Measurements from ENCODE around the gene AMFR.
"Not testable (repeated sequence)": the region's sequence is repeated elsewhere in the genome, so short reads cannot be mapped to it uniquely, and the experiment has no call there.

The AMFR gene

DNA sequence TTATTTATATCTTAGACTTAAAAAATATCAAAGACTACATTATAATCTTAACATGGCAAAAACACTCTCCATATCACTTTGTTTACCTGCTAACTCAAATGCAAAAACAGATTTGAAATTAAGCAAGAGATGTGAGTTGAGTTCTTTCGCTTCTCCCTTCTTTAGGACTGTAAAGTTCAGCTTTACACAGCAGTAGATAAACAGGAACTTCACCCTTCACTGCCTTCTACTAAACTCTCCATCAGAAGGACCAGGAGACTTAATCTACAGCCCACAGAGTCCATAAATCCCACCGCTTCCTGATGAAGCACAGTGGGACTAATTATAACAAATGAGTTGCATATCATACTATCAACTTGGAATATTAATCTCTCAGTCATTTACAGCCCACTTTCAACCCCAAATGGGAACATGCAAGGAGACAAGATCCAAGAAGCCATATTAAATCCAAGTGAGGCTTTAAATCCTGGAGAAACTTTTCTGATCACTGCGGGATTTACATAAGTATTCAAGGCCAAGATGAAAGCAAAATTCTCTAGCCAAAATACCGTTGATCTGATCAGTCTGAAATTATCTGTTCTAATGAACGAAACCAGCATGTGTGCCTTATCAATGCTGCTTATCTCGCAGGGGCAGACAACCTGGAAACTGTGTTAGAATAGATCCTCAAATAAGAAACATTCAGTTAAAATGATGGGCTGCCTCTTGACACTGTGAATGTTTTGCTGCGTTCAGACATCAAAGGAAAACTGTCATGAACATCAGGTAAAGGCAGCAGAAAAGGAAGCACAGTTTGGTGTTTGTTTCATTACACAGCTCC lies 1.6 kb downstream of the AMFR start:
- DNase-seq, result no peak

DNA sequence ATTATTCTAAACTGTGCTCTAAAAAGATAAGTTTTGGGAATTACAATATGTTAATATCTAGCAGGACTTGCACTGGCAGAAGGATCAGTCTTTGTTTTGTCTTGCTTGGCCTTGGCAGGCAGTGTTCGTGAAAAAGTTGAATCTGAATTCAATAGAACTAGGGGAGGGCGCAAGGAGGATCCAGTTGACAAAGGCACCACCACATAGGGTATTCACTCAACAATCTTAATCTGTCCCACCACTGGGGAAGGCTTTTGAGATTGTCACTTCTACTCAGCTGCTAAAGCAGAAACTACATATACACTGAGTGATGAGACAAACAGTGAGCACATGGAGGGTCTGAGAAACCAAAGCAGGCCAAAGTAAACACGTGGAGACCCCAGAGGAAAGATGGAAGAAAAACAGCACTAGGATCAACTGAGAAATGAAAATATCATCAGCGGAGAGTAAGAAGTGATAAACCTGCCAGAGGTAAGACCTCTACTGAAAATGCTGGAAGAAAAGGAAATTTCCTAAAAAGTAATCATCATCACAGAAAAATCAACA lies 2.4 kb downstream of the AMFR start:
- no peak for DNase-seq

DNA sequence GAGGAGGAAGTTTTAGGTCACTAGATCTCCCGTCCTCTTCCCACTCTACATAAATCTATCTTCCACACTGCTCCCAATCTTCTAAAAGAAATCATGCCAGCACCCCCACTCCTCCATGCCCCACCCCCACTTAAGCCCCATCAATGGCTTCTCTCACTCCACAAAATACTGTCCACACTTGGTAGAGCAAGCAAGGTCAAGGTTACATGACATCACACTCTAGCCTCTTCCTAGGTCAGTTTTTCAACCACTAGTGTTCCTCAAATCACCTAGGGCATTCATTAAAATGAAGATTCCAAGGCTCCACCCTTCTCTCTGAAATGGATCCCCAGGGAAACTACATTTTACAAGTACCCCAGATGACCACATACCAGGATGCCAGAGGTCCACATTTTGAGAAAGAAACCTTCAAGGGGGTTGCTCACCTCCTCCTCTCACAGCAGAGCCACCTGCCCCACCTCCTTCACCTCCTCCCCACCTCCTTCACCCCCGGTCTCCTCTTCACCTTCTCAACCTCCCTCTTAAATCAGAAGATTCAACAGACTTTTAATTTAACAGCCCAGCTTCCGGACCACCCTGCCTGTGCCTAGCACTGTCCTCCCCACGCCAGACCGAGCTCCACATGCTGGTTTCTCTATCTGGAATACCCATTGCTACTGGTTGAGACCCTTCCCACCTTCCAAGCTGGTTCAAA lies 3.2 kb downstream of the AMFR start:
- DNase-seq, result no peak

DNA sequence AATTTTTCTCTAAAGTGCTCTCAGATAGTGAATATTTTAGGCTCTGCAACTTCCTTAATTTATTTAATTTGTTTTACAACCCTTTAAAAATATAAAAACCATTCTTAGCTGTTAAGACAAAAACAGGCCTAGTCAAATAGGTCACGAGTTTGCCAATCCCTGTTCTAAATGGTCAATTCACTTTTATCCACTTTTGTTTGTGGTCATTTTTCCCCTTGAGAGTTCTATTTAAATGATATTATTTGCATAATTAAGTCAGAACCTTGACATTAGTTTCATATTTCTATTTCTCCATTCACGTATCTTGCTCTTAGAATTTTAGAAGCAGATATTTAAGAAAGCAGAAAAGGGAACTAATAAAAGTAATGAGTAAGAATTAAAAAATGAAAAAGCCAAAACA lies 4.0 kb downstream of the AMFR start:
- no peak for DNase-seq

DNA sequence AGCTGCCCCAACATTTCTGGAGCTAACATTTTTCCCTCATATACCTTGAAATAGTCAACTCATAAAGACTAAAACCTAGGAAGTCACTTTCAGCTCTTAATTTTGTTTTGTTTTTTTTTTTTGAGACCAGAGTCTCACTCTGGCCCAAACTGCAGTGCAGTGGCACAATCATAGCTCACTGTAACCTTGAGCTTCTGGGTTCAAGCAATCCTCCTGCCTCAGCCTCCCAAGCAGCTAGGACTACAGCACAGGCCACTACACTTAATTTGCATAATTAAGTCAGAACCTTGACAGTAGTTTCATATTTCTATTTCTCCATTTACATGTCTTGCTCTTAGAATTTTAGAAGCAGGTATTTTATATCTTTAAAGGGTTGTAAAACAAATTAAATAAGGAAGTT lies 4.7 kb downstream of the AMFR start:
- no peak for DNase-seq

DNA sequence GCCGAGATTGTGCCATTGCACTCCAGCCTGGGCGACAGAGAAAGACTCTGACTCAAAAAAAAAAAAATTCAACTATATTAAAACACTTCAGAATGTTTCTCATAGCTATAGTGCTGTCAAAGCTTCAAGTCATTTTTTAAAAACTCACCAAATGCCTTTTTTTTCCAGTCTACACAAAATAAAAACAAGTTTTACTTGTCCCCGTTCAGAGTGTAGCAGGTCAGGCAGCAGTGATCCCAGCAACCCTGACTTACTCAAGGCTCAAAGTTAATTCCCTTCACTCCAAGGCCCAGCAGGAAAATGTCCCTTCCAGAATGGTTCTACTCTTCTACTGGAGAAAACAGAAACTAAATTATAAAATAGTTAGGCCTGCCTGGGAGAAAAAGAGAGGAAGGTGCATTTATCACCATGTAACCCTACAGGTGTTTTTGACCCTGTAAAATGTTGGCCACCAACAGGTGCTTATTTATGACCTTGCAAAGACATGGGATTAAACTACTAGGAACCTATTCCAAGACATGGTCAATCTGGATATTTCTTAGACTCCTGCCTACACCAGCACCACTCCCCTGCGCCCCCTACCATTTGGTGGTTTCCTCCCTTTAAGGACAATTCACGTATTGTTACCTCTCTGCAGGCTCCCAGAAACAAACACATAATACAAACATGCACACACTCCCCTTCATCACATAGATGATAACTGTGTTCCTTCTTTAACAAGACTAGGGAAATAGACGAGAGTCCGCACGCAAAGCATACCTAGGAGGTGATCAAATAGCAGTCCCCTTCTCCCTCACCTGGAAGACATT lies 5.4 kb downstream of the AMFR start:
- DNase-seq, result no peak

DNA sequence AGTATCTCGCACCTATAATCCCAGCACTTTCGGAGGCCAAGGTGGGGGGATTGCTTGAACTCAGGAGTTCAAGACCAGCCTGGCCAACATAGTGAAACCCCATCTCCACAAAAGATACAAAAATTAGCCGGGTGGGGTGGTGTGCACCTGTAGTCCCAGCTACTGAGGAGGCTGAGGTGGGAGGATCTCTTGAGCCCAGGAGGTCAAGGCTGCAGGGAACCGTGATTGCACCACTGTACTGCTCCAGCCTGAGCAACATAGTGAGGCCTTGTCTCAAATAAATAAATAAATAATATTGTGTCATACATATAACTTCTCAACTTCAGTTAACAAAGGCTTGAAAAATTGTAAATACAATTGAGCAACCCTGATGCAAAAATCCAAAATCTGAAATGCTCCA lies 8.2 kb downstream of the AMFR start:
- no peak for DNase-seq

DNA sequence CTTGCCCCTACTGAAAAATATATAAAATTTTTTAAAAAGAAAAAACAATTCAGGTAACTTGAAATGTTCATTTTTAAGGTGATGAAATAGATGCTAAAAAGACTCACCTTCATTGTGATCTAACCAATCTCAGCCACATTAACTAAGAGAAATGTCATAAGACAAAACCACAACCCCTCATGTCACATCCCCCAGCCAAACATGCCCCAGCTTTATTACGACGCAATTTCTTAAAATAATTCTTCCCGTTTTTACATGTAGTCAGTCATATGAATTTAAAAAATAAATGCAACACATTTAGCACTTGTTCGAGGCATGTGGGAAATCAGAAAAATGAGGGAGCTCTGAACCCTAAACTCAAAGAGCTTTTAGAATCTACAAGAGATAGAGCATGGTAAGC lies 9.5 kb downstream of the AMFR start:
- DNase-seq, result no peak

DNA sequence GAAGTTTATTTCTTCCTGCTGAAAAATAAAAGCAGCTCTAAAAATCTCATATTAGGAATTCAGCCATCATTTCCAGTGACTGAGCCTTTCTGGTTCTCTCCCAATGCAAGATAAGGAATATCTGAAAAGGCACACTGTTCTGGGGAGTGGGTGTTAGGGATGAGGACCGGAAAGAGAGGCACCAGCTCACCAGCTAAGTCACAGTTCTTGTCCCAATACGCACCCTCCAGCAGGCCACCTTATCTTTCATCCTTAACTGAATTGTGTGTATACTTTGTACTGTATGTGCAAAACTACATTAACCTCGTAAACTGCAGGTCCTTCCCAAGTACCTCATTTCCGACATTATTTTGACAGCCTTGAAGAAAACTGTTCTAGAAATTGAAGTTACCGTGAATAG lies 11.0 kb downstream of the AMFR start:
- DNase-seq, result no peak

DNA sequence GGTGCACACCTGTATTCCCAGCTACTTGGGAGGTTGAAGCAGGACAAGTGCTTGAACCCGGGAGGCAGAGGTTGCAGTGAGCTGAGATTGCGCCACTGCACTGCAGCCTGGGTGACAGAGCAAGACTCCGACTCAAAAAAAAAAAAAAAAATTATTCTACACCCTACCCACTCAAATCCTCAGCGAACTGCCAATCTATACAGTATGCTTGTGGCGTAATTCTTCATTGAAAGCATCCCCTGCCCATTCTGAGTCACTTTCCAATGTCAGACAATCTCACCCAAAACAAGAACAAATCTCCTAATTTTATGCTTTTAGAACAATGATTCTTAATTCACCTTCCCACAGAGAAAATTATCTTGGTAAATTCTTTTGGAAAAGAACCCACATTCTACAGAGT lies 12.0 kb downstream of the AMFR start:
- no peak for DNase-seq

DNA sequence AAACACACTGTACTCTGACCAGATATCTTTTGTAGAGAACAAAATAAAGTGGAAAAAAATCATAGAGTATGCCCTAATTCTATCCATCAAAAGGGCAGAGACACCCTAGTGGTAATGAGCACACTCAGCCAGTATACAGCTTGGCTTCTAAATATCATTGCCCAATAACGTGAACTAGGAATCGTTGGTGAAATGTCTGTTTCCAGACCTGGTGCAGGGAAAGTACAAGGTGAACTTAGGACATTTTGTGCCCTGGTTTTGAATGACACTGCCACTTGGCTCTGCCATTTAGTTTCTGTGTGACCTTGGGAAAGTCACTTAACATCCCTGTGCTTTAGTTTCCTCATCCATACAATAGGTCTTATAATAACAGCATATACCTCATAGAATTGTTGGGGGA lies 13.7 kb downstream of the AMFR start:
- DNase-seq, result no peak

DNA sequence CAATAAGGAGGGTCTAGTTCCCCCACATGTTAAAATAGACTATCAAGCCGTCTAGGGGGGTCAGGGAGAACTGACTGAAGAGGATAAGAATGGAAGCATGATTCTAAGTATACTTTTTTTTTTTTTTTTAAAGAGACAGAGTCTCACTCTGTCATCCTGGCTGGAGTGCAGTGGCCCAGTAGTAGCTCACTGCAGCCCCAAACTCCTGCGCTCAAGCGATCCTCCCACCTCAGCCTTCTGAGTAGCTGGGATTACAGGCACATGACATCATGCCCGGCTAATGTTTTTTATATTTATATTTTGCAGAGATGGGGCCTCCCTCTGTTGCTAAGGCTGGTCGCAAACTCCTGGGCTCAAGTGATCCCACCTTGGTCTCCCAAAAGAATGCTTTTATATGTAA lies 14.2 kb downstream of the AMFR start:
- DNase-seq, result no peak

DNA sequence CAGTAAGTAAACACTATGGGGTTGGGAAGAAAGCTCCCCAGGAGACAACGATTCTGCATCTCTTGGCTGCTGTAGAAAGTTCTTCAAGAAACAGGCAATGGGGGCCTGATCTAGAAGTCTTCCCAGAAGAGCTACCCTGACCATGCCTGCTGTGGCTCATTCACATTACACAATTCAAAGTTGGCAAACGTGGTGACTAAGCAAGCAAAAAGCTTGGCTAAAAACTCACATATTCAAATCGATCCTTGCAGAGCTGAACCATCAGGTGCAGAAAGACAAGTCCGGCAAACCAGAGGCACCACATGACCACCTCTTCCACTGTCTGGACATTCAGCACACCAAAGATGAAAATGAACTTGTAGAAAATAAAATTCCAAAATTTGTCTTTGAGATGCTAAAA lies 16.1 kb downstream of the AMFR start:
- no peak for DNase-seq

DNA sequence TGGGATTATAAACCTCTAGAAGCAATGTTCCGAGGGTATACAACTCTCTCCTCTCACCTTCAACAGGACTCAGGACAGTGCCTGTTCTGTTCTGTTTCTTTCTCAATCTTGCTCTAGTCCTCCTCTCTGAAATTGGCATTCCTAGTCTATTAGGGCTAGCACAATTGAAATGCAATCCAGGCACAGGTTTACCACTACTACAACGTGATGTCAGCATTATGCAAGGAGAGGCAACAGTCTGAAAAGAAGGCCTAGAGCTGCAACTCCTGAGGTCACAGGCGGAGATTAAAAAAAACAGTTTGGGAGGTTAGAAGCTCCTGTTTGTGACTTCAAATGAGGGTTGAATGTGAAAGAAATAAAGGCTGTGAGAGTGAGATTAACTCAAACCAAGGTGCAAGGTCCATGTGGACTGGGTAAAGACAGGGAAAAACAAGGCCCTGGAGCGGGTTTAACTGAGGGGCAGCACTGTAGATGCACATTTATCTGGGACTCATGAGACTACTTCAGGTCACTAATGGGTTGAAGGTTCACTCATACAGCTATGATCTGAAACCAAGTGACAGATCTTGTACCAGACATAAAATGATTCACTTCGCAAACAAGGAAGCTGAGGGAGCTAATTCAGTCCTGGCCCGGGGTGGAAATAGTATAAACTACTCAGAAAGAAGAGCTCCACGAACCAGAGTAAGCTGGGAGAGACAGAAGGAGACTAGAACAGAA lies 16.8 kb downstream of the AMFR start:
- DNase-seq, result no peak

DNA sequence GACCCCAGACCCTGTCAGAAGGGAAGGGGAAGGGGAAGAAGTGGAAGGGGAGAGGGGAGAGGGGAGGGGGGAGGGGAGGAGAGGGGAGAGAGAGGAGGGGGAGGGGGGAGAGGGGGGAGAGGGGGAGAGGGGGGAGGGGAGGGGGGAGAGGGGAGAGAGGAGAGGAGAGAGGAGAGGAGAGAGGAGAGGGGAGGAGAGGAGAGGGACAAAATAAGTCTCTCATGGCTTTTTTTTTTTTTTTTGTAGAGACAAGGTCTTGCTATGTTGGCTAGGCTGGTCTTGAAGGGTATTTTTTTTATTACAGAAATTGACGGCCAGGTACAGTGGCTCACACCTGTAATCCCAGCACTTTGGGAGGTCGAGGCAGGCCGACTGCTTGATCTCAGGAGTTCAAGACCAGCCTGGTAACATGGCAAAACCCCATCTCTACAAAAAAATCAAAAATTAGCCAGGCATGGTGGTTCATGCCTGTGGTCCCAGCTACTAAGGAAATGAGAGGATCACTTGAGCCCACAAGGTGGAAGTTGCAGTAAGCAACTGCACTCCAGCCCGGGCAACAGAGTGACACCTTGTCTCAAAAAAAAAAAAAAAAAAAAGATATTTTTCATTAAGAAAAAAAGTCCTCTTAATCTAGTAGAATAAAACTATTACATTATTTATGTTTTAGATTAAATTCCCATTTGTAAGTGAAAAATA lies 19.2 kb downstream of the AMFR start:
- DNase-seq, result no peak

DNA sequence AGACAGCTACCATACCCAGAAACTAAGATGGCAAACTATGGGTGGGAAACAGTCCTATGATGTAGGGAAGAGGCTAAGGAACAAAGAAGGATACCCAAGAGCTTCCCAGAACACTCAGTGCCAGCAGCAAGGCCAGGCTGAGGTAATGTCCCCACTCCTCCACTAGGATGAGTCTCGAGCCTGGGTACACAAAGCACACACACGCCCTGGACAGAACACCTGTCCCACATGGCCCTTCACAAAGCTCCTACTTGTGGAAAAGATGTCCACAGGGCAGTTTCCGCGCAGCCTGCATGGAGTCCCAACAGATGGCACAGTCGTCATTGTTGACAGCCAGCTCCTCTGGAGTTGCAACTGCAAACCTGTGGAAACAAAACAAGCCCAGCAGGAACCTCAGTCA lies 23.9 kb downstream of the AMFR start:
- DNase-seq, result no peak

DNA sequence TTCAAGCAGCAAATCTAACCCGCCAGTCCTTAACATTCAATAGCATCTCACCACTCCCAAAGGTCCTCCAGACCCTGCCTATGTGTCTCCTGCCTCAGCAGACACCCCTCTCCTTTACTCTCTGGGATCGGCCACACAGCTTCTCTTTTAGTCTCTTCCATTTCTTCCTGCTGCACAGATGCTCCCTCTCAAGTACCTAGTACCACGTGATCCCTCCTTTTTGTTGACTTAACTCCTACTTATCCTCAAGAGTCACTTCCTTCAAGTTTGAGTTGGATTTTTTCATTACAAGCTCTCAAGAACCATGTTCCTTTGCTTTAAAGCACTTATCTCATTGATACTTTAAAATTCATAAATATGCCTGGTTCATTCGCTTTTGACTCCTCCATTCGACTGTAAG lies 24.9 kb downstream of the AMFR start:
- DNase-seq, result no peak

DNA sequence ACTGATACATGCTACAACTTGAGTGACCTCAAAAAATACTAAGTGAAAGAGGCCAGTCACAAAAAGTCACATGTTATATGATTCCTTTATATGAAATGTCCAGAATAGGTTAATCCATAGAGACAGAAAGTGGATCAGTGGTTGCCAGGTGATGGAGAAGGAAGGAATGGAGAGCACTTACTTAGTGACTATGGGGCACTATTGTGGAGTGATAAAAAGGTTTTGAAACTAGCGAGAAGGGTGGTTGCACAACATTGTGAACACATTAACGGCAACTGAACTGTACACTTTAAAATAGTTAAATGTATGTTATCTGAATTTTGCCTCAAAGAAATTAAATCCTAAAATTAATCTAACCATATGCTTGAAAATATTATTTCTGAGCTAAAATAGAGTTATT lies 25.9 kb downstream of the AMFR start:
- no peak for DNase-seq

DNA sequence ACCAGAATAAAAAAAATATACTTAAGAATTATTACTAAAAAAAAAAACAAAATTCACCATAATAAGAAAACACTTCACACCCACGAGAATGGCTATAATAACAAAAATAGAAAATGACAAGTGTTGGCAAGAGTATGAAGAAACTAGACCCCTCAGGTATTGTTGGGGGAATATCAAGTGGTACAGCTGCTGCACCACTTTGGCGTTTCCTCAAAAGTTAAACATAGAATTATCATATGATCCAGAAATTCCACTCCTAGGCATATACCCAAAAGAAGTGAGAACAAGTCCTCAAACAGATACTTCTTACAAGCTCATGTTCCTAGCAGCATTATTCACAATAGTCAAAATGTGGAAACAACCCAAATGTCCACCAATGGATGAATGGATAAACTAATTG lies 26.3 kb downstream of the AMFR start:
- DNase-seq, result no peak

DNA sequence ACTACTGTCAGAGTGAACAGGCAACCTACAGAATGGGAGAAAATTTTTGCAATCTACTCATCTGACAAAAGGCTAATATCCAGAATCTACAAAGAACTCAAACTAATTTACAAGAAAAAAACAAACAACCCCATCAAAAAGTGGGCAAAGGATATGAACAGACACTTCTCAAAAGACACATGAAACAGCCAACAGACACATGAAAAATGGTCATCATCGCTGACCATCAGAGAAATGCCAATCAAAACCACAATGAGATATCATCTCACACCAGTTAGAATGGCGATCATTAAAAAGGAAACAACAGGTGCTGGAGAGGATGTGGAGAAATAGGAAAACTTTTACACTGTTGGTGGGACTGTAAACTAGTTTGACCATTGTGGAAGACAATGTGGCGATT lies 28.6 kb downstream of the AMFR start:
- DNase-seq, result not testable (repeated sequence)

DNA sequence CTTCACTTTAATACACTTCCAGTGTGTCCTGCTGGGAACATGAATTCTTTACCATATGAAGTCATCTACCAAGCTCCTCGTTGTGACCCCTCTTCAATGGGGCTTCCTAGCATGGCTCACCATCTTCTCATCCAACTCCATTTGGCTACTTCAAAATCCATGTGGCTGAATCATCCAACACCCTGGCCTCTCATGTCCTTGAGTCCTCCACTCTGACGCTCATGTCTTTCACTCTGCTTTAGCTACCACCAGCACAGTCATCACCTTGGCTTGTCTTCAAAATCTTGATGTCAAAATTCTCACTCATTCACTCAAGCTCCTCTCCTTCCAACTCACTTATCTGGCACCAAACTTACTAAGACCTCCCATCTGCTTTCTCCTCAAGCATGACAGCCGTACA lies 35.8 kb downstream of the AMFR start:
- DNase-seq, result no peak

DNA sequence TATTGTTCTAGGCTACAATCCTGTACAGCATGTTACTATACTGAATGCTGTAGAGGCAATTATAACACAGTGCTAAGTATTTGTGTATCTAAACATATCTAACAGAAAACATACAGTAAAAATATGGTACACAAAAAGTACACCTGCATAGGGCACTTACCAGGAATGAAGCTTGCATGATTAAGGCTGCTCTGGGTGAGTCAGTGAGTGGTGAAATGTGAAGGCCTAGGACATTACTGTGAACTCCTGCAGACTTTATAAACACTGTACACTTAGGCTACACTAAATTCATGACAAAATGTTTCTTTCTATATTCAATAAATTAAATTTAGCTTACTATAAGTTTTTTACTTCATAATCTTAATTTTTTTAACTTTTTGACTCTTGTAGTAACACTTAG lies 37.1 kb downstream of the AMFR start:
- no peak for DNase-seq

Data from NCI-H2081 treated with DMSO at 0.1 percent for 48 hours (cell line).